Measurements from ENCODE around the gene CFAP221. TPM values are rescaled to one million over a fixed set of nuclear protein-coding genes. Genes with fewer than 3 reads are reported as not detected.
A peak's percentile ranks its signal among the peaks of the same experiment; 100 is the strongest.

The CFAP221 gene
- total RNA-seq (2014; rRNA removed; shearing (Covaris generic)) = not detected in 2 replicates
- polyA plus RNA-seq (2015; cell fraction: cytosol; rRNA removed) = not detected in 2 replicates
- not detected in 2 replicates for polyA plus RNA-seq (2015; cell fraction: nucleus; rRNA removed)

GRCh38 chr2:119544075-119544938, at the start of gene CFAP221:
CFAP221 (plus strand) TSS chr2:119544449; CDS start chr2:119546132, 1,683 bp downstream.
- DNase-seq (ENCODE audit: low read depth, low spot score) = peak; percentile 43
- in situ Hi-C loops (cut with HindIII; ENCODE audit: low pct_unique_long_range_greater_than_20kb, low sequenced_read_pairs) = no loop called here

DNA sequence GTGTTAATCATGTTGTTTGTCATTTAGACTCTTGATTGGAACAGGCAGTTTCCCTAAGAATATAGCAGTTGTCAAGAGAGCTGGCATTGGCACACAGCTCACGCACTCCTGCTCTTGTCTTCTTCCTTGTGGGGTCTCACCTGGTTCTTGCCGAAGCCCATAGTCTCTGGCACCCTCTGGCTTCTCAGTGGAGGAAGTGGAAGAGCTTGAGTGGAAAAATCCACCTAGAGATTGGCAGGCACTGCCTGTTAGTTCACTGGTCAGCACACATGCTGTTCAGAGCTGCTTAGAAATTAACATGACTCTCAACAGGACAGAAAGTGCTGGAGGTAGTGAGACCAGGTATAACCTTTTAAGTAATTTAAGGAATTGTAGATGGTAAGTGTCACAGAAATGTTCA, 48.3 kb upstream of the CFAP221 start:
- no peak for DNase-seq (ENCODE audit: low read depth, low spot score)
- in situ Hi-C loops (cut with HindIII; ENCODE audit: low pct_unique_long_range_greater_than_20kb, low sequenced_read_pairs) = no loop called here

GRCh38 chr2:119496682-119497081, 47.6 kb upstream of the CFAP221 start:
- in situ Hi-C loops (cut with HindIII; ENCODE audit: low pct_unique_long_range_greater_than_20kb, low sequenced_read_pairs) = no loop called here

DNA sequence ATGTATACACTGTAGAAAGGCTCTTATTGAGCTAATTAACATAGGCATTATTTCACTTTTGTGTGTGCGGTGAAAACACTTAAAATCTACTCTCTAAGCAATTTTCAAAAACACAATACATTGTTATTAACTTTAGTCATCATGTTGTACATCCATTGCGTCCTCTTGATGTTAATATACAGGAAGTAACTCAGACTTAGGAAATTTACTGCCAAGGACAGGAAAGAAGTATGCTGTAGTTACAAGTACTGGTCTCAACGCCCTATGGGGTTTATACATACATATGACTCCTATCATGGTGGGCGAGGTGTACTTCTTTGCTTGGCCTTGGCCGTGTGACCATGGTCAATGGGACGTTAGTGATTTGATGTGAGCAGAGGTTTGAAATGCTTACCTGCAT, 35.5 kb upstream of the CFAP221 start:
- no peak for DNase-seq (ENCODE audit: low read depth, low spot score)
- in situ Hi-C loops (cut with HindIII; ENCODE audit: low pct_unique_long_range_greater_than_20kb, low sequenced_read_pairs) = no loop called here

More at GRCh38 chr2:119496682-119497081, 47.6 kb upstream of the CFAP221 start:
- no peak for DNase-seq (ENCODE audit: low read depth, low spot score)

- no peak for DNase-seq (ENCODE audit: low read depth, low spot score)
These were observed 32.3 kb upstream of the CFAP221 start for GRCh38 chr2:119511989-119512388.

DNA sequence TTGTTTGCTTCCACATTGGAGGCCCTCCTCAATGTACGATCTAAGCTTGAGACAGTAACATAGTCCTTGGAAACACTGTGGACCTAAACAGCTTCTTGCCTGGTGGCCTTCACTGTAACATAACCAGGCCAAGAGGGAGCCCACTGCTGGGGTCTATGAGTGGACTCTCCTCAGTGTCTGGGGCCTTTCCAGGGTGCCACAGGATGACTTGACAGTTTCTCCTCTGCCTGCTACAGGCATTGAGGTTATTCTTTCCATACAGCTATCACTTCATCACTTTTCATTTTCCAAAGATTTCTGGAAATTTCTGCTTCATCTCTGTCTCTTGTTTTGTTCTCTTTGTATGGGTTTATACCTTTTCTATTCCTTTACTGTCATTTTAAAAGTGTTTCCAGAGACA, 31.3 kb upstream of the CFAP221 start:
- DNase-seq (ENCODE audit: low read depth, low spot score) = no peak
- in situ Hi-C loops (cut with HindIII; ENCODE audit: low pct_unique_long_range_greater_than_20kb, low sequenced_read_pairs) = no loop called here

More at GRCh38 chr2:119511989-119512388, 32.3 kb upstream of the CFAP221 start:
- in situ Hi-C loops (cut with HindIII; ENCODE audit: low pct_unique_long_range_greater_than_20kb, low sequenced_read_pairs) = no loop called here

DNA sequence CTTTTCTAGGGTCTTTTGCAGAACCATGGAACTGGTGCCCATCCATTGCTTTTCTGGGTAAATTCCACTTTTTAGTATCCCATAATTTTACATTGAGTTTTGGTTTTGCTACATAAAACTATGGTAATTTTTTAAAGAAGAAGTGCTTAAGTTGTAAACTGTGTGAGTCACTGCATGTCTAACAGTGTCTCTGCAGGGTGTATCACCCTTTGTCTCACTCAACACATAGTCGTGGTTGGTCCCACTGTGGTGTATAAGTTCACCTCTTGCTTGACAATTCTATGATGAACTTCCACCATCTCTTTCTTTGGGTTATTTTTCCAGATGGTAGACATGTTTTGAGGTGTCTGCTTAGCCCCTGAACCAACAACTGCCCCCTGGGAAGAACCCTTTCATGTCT, 30.4 kb upstream of the CFAP221 start:
- no peak for DNase-seq (ENCODE audit: low read depth, low spot score)
- in situ Hi-C loops (cut with HindIII; ENCODE audit: low pct_unique_long_range_greater_than_20kb, low sequenced_read_pairs) = no loop called here

- no peak for DNase-seq (ENCODE audit: low read depth, low spot score)
- in situ Hi-C loops (cut with HindIII; ENCODE audit: low pct_unique_long_range_greater_than_20kb, low sequenced_read_pairs) = no loop called here
These were observed 28.1 kb upstream of the CFAP221 start for GRCh38 chr2:119516121-119516520.

GRCh38 chr2:119517433-119517832, 26.8 kb upstream of the CFAP221 start:
- DNase-seq (ENCODE audit: low read depth, low spot score) = peak; percentile 67
- in situ Hi-C loops (cut with HindIII; ENCODE audit: low pct_unique_long_range_greater_than_20kb, low sequenced_read_pairs) = no loop called here

GRCh38 chr2:119518401-119519056, 25.7 kb upstream of the CFAP221 start:
- no peak for DNase-seq (ENCODE audit: low read depth, low spot score)
- in situ Hi-C loops (cut with HindIII; ENCODE audit: low pct_unique_long_range_greater_than_20kb, low sequenced_read_pairs) = no loop called here

DNA sequence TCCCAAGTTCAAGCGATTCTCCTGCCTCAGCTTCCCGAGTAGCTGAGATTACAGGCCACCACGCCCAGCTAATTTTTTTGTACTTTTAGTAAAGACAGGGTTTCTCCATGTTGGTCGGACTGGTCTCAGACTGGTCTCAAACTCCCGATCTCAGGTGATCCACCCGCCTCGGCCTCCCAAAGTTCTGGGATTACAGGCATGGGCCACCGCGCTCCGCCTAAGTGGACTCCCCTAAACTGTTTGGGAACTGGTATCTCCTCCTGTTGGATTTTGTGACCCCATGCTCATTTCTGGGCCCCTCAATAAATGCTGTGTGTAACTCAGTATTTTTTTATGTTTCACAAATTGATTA, 25.2 kb upstream of the CFAP221 start:
- no peak for DNase-seq (ENCODE audit: low read depth, low spot score)
- in situ Hi-C loops (cut with HindIII; ENCODE audit: low pct_unique_long_range_greater_than_20kb, low sequenced_read_pairs) = no loop called here

DNA sequence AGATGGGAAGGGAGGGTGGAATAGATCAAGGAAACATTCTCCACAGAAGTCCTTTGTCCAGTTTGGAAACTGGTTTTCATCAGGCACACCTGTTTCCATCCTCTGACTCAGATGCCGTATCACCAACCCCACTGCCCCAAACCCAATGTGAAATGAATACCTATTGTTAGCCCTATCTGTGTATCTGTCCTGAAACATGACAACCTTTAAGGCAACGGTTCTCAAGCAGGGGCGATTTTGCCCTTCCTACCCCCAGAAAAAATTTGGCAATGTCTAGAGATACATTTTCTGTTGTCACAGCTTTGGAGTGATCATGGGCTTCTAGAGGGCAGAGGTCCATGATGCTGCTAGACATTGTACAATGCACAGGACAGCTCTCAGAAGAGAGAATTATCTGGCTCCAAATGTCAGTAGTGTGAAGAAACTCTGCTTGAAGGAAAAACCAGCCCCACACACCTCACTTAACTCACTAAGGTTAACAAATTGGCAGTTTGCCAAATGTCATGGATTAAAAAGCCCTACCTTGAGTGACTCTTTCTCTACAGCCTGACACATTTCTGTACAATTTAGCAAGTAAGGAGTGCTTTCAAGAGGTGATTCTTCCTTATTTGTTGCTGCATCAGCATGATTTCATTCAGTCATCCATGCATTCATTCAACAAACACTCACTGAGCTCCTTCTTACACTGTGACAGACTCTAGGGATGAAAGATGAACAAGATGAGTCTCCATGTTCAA, 23.4 kb upstream of the CFAP221 start:
- in situ Hi-C loops (cut with HindIII; ENCODE audit: low pct_unique_long_range_greater_than_20kb, low sequenced_read_pairs) = no loop called here
- no peak for DNase-seq (ENCODE audit: low read depth, low spot score)

GRCh38 chr2:119521433-119522050, 22.7 kb upstream of the CFAP221 start:
- DNase-seq (ENCODE audit: low read depth, low spot score) = no peak
- in situ Hi-C loops (cut with HindIII; ENCODE audit: low pct_unique_long_range_greater_than_20kb, low sequenced_read_pairs) = no loop called here

- in situ Hi-C loops (cut with HindIII; ENCODE audit: low pct_unique_long_range_greater_than_20kb, low sequenced_read_pairs) = no loop called here
- no peak for DNase-seq (ENCODE audit: low read depth, low spot score)
These were observed 21.6 kb upstream of the CFAP221 start for GRCh38 chr2:119522671-119523070.

DNA sequence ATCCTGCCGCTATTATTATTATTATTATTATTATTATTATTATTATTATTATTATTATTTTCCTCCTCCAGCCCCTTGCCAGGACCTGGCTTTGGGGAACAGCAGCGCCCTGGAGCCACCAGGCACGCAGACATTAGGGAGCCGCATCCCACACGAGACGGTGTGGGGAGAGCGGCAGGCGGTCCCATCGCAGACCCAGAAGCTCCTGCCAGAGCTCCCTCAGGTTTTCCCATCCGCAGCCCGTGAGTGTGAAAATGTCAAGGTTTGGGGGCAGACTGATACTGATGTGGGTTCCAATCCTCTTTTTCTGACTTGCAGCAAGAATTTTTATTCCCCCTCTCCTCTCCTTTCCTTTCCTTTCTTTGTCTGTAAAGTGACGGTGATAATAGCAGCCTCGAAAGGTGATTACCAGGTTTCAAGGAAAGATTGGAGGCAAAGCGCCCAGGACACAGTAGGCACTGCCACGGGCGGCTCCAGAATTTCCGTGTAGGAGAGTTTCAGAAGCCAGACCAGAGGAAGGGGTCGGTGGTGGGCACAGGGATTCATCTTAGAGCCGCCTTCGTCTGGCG, 20.8 kb upstream of the CFAP221 start:
- in situ Hi-C loops (cut with HindIII; ENCODE audit: low pct_unique_long_range_greater_than_20kb, low sequenced_read_pairs) = no loop called here
- no peak for DNase-seq (ENCODE audit: low read depth, low spot score)

DNA sequence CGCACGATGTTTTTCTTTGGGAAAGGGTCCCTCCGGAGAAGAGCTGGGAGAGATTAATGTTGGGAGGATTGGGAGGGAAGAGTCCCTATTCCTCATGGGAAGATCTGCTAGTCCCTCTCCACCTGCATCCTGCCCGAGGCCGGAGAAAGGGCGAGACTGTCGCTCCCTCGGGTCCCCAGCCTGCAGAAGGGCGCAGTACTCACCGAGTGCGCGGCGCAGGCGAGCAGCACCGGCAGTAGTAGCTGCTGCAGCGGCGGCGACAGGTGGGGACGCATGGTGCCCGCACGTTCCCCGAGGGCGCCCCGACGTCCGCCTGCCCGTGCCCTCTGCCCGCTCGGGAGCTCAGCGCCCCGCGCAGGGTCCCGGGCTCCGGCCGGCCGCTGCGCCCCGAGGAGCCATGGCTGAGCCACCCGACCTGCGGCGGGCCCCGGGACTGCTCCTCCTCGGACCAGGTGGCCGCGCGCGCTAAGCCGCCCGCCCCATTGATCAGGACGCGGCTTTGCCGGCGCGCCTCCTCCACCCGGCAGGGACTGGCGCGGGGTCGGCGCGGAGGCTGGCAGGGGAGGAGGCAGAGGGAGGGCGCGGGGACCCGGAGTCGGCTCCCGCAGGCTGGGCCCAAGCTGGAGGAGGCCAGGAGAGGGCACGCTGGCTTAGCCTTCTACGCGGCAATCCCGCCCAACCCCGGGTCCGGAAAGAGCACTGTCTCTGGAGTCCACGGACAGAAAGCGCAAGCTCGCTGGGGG, 20.1 kb upstream of the CFAP221 start, which contains the start of gene SCTR:
TSS of gene SCTR (minus strand) at position 532 of the 743 bp plus-strand sequence. CDS start at position 275, 257 bp downstream.
- in situ Hi-C loops (cut with HindIII; ENCODE audit: low pct_unique_long_range_greater_than_20kb, low sequenced_read_pairs) = no loop called here

DNA sequence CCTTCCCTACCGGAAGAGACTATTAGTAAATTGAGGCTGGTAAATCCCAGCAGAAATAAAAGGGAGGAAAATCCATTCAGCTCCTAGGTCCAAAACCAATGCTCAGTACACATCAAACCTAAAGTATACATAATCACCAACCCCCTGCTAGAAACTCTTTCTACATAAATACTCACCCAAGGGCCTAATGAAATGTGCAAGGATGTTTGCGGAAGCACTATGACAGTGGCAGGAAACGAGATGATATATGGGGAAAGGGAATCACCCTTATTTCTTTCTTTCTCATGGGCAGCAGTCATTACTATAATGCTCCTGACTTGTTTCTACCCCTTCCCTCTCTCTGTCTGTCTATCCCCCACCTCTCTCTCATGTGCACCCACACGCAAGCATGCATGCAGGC, 18.6 kb upstream of the CFAP221 start:
- DNase-seq (ENCODE audit: low read depth, low spot score) = no peak
- in situ Hi-C loops (cut with HindIII; ENCODE audit: low pct_unique_long_range_greater_than_20kb, low sequenced_read_pairs) = no loop called here

More for the DNA sequence above, 20.1 kb upstream of the CFAP221 start, which contains the start of gene SCTR:
- no peak for DNase-seq (ENCODE audit: low read depth, low spot score)
